GM12874 (cell line): ENCODE data around the gene JAM3.

Experiments
- CTCF ChIP-seq: IDR thresholded peaks from 2 replicates; pipeline ENCODE4 v1.5.1; 2011; ENCODE audit warnings: low read depth, mild to moderate bottlenecking, control low read depth, low read length, moderate library complexity; ENCODE audit not compliant: insufficient read depth

JAM3 gene

GRCh38 chr11:134196756-134197155 is 127.9 kb downstream of the JAM3 start:
- no peak for TF ChIP-seq CTCF

GRCh38 chr11:134199531-134199930 is 130.7 kb downstream of the JAM3 start:
- TF ChIP-seq CTCF, result no peak

DNA sequence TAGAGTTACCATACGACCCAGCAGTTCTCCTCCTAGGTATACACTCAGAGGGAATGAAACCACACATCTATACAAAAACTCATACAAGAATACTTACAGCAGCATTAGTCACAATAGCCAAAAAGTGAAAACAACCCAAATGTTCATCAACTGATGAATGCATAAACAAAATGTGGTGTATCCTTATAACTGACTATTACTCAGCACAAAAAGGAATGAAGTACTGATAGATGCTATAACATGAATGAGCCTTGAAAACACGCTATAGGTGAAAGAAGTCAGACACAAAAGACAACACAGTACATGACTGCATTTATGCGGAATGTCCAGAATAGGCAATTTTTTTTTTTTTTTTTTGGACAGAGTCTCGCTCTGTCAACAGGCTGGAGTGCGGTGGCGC is 131.8 kb downstream of the JAM3 start:
- no peak for TF ChIP-seq CTCF
